ENCODE measurements around the gene ZNF772. TPM values are rescaled to one million over a fixed set of nuclear protein-coding genes. Genes with fewer than 3 reads are reported as not detected.

Gene ZNF772
- polyA plus RNA-seq, 1 of the 3 experiments (the other 2 are of a cell fraction): 0.99 TPM

- Histone ChIP-seq H4K20me1 (ENCODE audit: insufficient read depth) (no peaks in the 10 kb centered on the region), H3K4me1 (ENCODE audit: control insufficient read depth in 1 of 2, insufficient read depth in 2 of 2, low read depth in 1 of 2, low read length in 1 of 2) (peaks cover 7 to 8% of the 10 kb centered on the region in 2 experiments; a peak in 3 of 4 replicates), H3K27me3 (ENCODE audit: insufficient read depth) (no peaks in the 10 kb centered on the region), H3K9ac (peak overlapping the region; percentile 52; the same call in 1 of the 2 replicates), H2AFZ (ENCODE audit: low read depth) (peak overlapping the region; percentile 90), H3F3A (replicated peaks; ENCODE audit: insufficient read depth) (no peaks in the 10 kb centered on the region), H3K27ac (ENCODE audit: low read depth in 2 of 2, low read length in 1 of 2) (peak overlapping the region; percentile 21 to 81; a peak in 3 of 4 replicates), H3K9me3 (no peaks in the 10 kb centered on the region), H3K4me3 (ENCODE audit: low read depth in 2 of 2, low read length in 1 of 2) (peak overlapping the region; percentile 77 to 93), H3K36me3 (replicated peaks in 1 of 2; ENCODE audit: control insufficient read depth in 1 of 2, insufficient read depth in 2 of 2, low read length in 1 of 2) (peaks cover 0 to 6% of the 10 kb centered on the region in 2 experiments), H3K79me2 (ENCODE audit: insufficient read depth) (peaks cover 43% of the 10 kb centered on the region), H3K4me2 (peak overlapping the region; percentile 78), H3K9me2 (no peaks in the 10 kb centered on the region)
- ChIA-PET CTCF (interaction anchor here (1.4 to 1.6 kb wide), 2 partner anchors 27 to 28 kb away, joined by 3 to 4 read pairs; no protein-coding TSS in a partner anchor), POLR2A (interaction anchor here (0.6 to 1.1 kb wide), 4 partner anchors 8 to 490 kb away, joined by 3 to 4 read pairs (median 4); partner anchors contain the start of genes TRAPPC2B, ZNF304 and ZNF547)
- no peak for DNase-seq
- 42% methylated on average over 15 of the region's 15 CpGs for WGBS (ENCODE audit: low lambda C conversion rate)
- TF ChIP-seq RFX5 (IDR thresholded peaks at IDR 0.05; ENCODE audit: low read length): 0 out of 2 replicates have a peak, but pooled peaks have one; percentile 6
- no peak for TF ChIP-seq CHD2 (IDR thresholded peaks at IDR 0.05; ENCODE audit: low read length, partially characterized antibody)
- TF ChIP-seq POLR2AphosphoS5 (IDR thresholded peaks at IDR 0.05; ENCODE audit: low read depth, low read length): no peak
- no peak for TF ChIP-seq MXI1 (IDR thresholded peaks at IDR 0.05; ENCODE audit: low read depth, low read length)
- TF ChIP-seq NFIC (IDR thresholded peaks at IDR 0.05; ENCODE audit: borderline replicate concordance): no peak
Observed at GRCh38 chr19:57434386-57435061, 42.8 kb downstream of the ZNF772 start.

- no peak overlapping the region for H2AFZ ChIP-seq (ENCODE audit: low read depth)
- ChIA-PET POLR2A (no interaction called here), CTCF (no interaction called here)
- H3K27me3 ChIP-seq (ENCODE audit: insufficient read depth): no peaks in the 10 kb centered on the region
- H3K9me3 ChIP-seq: no peaks in the 10 kb centered on the region
- 93% methylated on average over 3 of the region's 3 CpGs for WGBS (ENCODE audit: low lambda C conversion rate)
- TF ChIP-seq PBX3 (IDR thresholded peaks at IDR 0.05) (no peak), TEAD4 (IDR thresholded peaks at IDR 0.05; ENCODE audit: borderline replicate concordance, insufficient read depth) (no peak), RCOR1 (IDR thresholded peaks at IDR 0.05; ENCODE audit: low read length) (no peak), RAD21 (IDR thresholded peaks at IDR 0.05; ENCODE audit: low read length) (no peak), TAF1 (IDR thresholded peaks at IDR 0.05; ENCODE audit: borderline replicate concordance, low read depth, low read length) (no peak), USF1 (IDR thresholded peaks at IDR 0.05; ENCODE audit: borderline replicate concordance, low read depth) (no peak), RXRA (IDR thresholded peaks at IDR 0.05; ENCODE audit: borderline replicate concordance, low read depth) (no peak), TCF12 (IDR thresholded peaks at IDR 0.05) (no peak), EP300 (IDR thresholded peaks at IDR 0.05; ENCODE audit: borderline replicate concordance in 1 of 2, low read depth in 1 of 2, low read length in 1 of 2) (no peak), IRF3 (IDR thresholded peaks at IDR 0.05; ENCODE audit: low read depth, low read length) (no peak), USF2 (IDR thresholded peaks at IDR 0.05; ENCODE audit: borderline replicate concordance, low read depth, low read length) (no peak), RFX5 (IDR thresholded peaks at IDR 0.05; ENCODE audit: low read length) (no peak), GABPA (IDR thresholded peaks at IDR 0.05; ENCODE audit: low read depth) (no peak), FOXM1 (IDR thresholded peaks at IDR 0.05; ENCODE audit: low read depth) (no peak), EZH2phosphoT487 (IDR thresholded peaks at IDR 0.05; ENCODE audit: borderline replicate concordance, low read depth) (no peak)
- TF ChIP-seq, protein P1, sequence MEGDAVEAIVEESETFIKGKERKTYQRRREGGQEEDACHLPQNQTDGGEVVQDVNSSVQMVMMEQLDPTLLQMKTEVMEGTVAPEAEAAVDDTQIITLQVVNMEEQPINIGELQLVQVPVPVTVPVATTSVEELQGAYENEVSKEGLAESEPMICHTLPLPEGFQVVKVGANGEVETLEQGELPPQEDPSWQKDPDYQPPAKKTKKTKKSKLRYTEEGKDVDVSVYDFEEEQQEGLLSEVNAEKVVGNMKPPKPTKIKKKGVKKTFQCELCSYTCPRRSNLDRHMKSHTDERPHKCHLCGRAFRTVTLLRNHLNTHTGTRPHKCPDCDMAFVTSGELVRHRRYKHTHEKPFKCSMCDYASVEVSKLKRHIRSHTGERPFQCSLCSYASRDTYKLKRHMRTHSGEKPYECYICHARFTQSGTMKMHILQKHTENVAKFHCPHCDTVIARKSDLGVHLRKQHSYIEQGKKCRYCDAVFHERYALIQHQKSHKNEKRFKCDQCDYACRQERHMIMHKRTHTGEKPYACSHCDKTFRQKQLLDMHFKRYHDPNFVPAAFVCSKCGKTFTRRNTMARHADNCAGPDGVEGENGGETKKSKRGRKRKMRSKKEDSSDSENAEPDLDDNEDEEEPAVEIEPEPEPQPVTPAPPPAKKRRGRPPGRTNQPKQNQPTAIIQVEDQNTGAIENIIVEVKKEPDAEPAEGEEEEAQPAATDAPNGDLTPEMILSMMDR (IDR thresholded peaks at IDR 0.05): no peak
- H3K4me3 ChIP-seq (ENCODE audit: low read depth in 2 of 2, low read length in 1 of 2): no peak overlapping the region
- no peak overlapping the region for H3K4me2 ChIP-seq
- H3K36me3 ChIP-seq (replicated peaks in 1 of 2; ENCODE audit: control insufficient read depth in 1 of 2, insufficient read depth in 2 of 2, low read length in 1 of 2): peaks cover 21 to 50% of the 10 kb centered on the region in 2 experiments
- H3K9ac ChIP-seq: no peak overlapping the region
- H3K27ac ChIP-seq (ENCODE audit: low read depth in 2 of 2, low read length in 1 of 2): no peak overlapping the region
- peaks cover 4% of the 10 kb centered on the region; the same call in 1 of the 2 replicates for H3K79me2 ChIP-seq (ENCODE audit: insufficient read depth)
- no peaks in the 10 kb centered on the region for H3F3A ChIP-seq (replicated peaks; ENCODE audit: insufficient read depth)
- no peak for DNase-seq
- H4K20me1 ChIP-seq (ENCODE audit: insufficient read depth): no peaks in the 10 kb centered on the region
- no peaks in the 10 kb centered on the region for H3K9me2 ChIP-seq
- no peaks in the 10 kb centered on the region for H3K4me1 ChIP-seq (ENCODE audit: control insufficient read depth in 1 of 2, insufficient read depth in 2 of 2, low read depth in 1 of 2, low read length in 1 of 2)
Observed at GRCh38 chr19:57421037-57421436, 56.3 kb downstream of the ZNF772 start.
